Ishikawa (cell line): ENCODE results near the gene TAL1.

ENCODE experiments used
- CEBPB ChIP-seq: IDR thresholded peaks from 2 replicates; pipeline ENCODE4 v1.6.1; 2012
- CREB1 ChIP-seq: IDR thresholded peaks from 2 replicates; pipeline ENCODE4 v1.6.1; 2012; ENCODE audit warnings: low read depth
- EGR1 ChIP-seq: IDR thresholded peaks from 2 replicates; pipeline ENCODE4 v1.6.1; 2012
- EP300 ChIP-seq: IDR thresholded peaks from 2 replicates; pipeline ENCODE4 v1.6.1; 2012; ENCODE audit warnings: borderline replicate concordance
- FOXM1 ChIP-seq: IDR thresholded peaks from 2 replicates; pipeline ENCODE4 v1.6.1; 2012; ENCODE audit warnings: low read depth, borderline replicate concordance
- MAX ChIP-seq: IDR thresholded peaks from 2 replicates; pipeline ENCODE4 v1.6.1; 2012
- NFIC ChIP-seq: IDR thresholded peaks from 2 replicates; pipeline ENCODE4 v1.6.1; 2012
- RAD21 ChIP-seq: IDR thresholded peaks from 2 replicates; pipeline ENCODE4 v1.6.1; 2012; ENCODE audit warnings: low read depth
- TAF1 ChIP-seq: IDR thresholded peaks from 2 replicates; pipeline ENCODE4 v1.6.1; 2012; ENCODE audit warnings: low read depth, mild to moderate bottlenecking
- TCF12 ChIP-seq: IDR thresholded peaks from 2 replicates; pipeline ENCODE4 v1.6.1; 2012; ENCODE audit warnings: low read depth
- TEAD4 ChIP-seq: IDR thresholded peaks from 2 replicates; pipeline ENCODE4 v1.6.1; 2012
- YY1 ChIP-seq: IDR thresholded peaks from 2 replicates; pipeline ENCODE4 v1.6.1; 2012; ENCODE audit warnings: low read depth
- ZBTB7A ChIP-seq: IDR thresholded peaks from 2 replicates; pipeline ENCODE4 v1.6.1; 2012; ENCODE audit warnings: low read depth

DNA sequence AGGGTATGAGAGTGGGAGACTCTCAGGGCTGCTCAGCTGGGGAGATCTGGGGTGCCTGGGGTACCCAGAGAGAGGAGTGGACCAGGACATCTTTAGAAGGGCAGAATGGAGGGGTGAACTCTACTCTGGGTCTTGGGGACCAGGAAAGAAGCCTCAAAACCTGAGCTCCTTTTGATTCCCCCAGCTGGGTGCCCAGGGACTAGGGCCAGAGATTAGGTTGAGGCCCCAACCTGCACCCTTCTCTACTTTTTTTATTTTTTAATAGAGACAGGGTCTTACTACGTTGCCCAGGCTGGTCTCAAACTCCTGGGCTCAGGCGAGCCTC is 44.1 kb downstream of the TAL1 start:
- TF ChIP-seq TEAD4 (no peak), EP300 (no peak), TCF12 (no peak), YY1 (no peak), CREB1 (no peak), RAD21 (no peak), FOXM1 (no peak), TAF1 (no peak), MAX (no peak), EGR1 (no peak), CEBPB (no peak), ZBTB7A (no peak), NFIC (no peak)
